Hindlimb muscle (tissue), 1 donor: Measurements from ENCODE around the gene NELFB. TPM values are rescaled to one million over a fixed set of nuclear protein-coding genes. Genes with fewer than 3 reads are reported as not detected.

ENCODE experiments used
- DNase-seq: peaks from one replicate; pipeline ENCODE4 v3.0.0-alpha.2; 2013
- polyA plus RNA-seq: library from polyadenylated mRNA; unstranded; fragments of 120-200 nt; gene quantifications from one replicate; pipeline ENCODE4 v1.2.1, GENCODE V29; 2013; ENCODE audit not compliant: insufficient read length

The NELFB gene
- polyA plus RNA-seq = 53.1 TPM

DNA sequence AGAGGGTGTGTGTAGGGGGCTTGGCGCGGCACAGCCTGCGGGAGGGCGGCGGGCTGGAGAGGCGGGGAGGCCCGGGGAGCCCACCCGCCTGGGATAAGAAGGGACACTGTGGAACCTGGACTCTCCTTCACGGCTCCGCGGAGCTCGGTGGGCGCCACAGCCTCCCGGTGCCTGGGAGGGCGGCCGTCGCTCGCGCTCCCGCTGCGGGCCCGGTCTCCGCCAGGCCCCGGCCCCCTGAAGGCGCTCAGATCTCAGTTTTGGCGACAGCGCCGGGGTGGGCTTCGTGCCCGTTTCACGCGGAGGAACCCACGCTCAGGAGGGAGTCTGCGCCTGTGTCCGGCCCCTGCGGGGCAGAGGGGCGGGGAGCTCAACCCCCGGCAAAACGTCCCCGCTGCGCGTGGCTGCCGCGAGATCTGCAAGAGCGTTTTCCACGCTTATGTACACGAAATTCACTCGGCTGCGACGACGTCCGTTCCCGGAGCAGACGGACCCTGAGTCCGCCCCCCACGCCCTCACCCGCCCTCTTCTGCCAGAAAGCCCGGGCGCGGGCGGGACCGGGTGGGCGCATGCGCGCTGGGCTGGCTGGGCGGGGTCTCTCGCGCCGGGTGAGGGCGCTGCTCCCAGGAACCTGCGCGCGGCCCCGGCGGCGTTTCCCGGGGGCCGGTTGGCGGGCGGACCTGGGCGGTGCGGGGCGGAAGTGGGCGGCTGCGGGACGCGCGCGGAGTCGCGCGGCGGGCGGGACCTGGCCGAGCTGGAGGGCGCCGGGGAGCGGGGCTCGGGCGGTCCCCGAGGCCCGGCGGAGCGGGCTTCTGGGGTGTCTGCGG is at the start of gene NELFB:
Gene NELFB (plus strand): TSS at position 704 of the 824 bp plus-strand sequence.
- peak; percentile 95 for DNase-seq

DNA sequence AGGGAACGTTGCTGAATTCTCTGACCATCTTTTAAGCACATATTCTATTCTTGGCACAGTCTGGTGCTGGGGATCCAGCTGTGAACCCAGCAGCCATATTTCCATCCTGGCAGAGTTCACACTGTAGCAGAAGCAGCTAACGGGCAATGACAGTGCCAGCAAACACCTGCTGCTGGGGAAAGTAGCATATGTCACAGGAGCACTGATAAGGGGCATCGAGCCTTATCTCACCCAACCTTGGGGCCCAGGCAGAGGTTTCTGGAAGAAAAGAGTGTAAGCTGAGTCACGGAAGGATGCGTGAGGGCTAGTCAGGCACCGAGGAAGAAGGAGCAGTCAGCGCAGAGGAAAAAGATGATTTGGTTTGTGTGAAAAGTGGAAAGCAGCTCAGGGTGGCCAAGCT is 48.5 kb upstream of the NELFB start:
- no peak for DNase-seq

DNA sequence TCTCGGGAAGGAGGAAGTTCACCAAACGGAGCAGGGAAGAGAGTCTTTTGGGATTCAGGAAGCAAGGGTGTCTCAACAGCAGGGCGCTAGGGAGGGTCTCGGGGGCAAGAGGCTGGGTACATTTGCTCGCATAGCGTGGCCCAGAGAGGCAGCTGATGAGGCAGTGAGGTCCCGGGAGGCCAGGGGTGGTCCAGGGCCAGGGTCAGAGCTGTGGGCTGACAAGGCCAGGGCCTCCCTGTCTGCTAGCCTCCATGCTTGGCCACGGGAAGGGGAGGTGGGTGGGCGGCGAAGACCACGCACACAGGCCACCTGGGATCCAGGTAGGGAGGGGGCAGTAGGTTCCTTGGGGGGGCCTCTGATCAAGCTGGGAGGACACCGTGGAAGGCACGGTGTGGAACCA is 43.6 kb upstream of the NELFB start:
- DNase-seq = no peak

DNA sequence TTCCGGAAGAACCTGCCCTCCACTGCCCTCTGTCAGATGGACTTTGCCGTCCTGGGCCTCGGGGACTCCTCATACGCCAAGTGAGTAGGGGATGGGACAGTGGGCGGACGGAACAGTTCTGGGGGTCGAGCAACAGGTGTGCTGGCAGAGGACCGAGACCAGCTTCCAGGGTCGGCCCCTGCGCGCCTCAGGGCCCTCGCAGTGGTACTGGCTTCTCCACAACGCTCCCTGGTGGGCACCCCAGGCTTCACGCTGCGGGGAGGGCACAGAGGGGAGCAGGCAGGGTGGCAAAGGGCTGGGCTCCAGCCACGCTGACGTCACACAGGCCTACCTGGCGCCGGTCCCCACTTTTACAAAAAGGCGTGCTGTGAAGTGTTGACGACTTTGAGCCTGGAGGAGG is 42.6 kb upstream of the NELFB start:
- DNase-seq = no peak

DNA sequence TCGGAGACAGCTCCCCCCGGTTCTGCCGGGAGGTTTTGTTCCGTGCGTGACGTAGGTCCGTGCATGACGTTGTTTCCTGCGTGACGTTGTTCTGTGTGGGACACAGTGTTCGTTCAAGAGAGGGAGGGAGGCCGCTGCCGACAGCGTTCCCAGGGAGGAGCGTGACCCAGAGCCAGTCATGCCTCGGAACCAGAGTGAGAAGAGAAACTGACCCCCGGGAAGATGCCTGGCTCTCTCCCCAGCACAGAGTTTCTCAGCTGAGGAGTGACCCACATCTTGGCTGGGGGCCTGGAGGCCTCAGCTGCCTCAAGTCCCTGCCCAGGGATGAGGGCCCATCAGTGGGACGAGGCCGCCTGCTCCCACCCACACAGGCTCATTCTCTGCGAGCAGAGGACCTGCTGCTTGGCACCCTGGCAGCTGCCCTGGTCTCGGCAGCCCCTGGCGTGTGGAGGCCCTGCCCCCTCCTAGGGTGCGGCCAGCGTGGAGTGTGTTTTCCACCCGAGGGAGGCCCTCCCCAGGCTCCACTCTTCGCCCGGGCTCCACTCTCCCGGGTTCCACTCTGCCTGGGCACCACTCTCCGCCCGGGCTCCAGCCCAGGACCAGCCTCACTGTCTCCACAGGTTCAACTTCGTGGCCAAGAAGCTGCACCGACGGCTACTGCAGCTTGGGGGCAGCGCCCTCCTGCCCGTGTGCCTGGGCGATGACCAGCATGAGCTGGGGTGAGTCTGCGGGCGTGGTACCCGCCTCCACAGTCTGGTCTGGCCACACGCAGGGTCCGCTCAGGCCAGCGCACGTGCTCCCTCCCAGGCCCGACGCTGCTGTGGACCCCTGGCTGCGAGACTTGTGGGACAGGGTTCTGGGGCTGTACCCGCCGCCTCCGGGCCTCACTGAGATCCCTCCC is 41.7 kb upstream of the NELFB start:
- DNase-seq = no peak

DNA sequence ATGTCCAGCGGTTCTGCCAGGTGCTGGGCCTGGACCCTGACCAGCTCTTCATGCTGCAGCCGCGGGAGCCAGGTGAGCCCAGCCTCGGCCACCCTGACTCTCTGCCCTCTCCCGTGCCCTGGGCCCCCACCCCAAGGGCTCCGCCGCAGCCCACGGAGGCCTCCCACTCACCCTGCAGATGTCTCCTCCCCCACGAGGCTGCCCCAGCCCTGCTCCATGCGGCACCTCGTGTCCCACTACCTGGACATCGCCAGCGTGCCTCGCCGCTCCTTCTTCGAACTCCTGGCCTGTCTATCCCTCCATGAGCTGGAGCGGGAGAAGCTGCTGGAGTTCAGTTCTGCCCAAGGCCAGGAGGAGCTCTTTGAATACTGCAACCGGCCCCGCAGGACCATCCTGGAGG is 40.5 kb upstream of the NELFB start:
- no peak for DNase-seq

DNA sequence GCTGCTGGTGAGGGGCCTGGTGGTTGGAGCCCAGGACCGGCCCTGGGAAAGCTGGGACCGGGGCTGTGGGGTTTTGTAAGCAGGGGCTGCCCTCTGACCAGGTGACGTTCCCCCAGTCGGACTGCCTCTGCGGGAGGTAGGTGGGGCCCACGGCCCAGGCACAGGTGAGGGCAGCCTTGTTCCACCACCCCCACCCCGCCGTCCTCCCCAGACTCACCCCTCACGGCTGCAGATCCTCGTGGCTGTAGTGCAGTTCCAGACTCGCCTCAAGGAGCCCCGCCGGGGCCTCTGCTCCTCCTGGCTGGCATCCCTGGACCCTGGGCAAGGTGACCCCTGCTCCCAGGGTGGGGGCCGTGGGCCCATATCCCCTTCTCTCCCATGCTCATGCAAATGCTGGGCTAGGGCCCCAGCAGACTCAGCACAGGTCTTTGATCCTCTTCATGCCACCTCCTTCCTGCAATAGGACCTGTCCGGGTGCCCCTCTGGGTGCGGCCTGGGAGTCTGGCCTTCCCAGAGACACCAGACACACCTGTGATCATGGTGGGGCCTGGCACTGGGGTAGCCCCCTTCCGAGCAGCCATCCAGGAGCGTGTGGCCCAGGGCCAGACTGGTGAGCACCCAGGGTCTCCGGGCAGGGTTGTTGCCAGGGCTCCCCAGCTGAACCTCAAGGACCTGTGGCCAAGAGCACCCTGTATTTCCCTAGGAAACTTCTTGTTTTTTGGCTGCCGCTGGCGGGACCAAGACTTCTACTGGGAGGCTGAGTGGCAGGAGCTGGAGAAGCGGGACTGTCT is 39.7 kb upstream of the NELFB start:
- no peak for DNase-seq

DNA sequence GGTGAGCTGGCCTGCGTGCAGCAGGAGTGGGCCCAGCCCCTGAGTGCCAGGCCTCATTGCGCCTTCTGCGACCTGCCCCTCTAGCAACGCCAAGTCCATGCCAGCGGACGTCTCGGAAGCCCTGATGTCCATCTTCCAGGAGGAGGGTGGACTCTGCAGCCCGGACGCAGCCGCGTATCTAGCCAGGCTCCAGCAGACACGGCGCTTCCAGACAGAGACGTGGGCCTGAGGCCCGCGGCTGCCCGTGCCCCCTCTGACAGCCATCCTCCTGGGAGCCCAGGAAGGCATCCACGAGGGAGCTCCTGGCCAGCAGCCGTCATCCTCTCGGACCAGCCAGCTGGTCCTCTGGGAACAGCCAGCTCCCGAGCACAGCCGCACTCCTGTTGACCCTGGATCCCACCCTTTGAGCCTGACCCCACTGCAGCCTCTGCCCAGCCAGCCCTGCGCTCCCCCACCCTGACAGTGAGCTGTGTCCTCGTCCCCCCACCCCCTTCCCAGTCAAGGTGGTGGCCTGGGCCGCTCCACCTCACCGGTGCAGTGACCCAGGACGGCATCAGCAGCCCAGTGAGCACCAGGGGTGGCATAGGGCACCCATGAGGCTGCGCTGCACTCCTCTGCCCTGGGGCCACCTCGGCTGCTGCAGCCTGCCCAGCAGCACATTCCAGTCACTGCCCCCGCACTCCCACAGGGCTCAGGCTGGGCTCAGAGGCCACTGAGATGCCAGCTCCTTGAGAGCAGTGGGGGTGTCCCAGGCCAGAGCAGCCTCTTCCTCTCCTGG is 38.8 kb upstream of the NELFB start:
- no peak for DNase-seq

DNA sequence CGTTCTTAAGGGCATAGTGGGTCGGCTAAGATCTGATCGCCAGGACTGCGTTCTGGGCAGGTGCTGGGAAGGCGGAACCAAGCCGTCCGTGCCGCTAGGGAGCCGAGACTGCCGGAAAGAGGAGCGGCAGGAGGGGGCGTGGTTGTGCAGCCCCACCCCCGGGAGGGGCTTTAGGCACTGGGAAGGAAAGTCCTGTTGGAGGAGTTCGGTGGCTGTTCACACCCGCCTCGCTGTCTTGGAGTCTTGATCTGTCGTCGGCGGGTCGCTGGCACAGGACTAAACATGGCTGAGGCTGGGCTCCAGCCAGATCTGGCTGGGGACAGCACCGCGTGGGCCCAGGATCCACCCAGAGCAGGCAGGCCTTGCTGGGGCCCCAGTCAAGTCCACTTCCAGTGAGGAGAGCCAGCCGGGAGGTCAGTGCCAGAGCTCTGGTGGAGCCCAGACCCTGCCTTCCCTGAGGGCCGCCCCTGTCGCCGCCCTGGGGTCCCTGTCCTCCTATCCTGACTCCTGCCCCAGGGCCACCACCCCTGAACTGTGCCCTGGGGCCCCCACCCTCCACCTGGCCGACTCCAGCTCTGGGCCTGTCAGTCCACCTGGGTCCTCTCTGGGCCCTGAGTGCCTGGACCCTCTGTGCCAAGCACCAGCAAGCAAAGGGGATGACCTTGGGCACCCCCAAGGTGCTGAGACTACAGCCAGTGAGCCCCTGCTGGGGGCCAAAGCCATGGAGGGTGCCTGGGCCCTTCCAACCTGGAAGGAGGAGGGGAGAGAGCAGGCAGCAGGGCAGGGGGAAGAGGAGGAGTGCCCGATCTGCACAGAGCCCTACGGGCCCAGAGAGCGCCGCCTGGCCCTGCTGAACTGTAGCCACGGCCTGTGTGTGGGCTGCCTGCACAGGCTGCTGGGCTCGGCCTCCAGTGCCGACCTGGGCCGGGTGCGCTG is 37.6 kb upstream of the NELFB start:
- DNase-seq = no peak

DNA sequence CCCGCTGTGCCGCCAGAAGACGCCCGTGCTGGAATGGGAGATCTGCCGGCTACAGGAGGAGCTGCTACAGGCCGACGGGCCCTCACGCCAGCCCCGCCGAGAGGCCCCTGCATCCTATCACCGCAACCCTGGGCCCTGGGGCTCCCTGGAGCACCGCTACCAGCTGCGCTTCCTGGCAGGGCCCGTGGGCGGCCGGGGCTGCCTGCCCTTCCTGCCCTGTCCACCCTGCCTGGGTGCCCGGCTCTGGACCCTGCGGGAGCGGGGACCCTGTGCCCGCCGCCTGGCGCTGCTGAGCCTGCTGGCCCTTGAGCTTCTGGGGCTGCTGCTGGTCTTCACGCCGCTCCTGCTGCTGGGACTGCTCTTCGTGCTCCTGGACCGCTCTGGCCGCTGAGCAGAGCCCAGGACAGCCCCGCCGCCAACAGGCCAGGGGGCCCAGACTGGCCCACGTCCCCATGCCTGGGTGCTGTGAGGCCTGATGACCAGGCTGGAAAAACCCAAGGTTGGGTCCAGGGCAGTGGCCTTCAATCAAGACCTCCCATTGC is 36.8 kb upstream of the NELFB start:
- no peak for DNase-seq

DNA sequence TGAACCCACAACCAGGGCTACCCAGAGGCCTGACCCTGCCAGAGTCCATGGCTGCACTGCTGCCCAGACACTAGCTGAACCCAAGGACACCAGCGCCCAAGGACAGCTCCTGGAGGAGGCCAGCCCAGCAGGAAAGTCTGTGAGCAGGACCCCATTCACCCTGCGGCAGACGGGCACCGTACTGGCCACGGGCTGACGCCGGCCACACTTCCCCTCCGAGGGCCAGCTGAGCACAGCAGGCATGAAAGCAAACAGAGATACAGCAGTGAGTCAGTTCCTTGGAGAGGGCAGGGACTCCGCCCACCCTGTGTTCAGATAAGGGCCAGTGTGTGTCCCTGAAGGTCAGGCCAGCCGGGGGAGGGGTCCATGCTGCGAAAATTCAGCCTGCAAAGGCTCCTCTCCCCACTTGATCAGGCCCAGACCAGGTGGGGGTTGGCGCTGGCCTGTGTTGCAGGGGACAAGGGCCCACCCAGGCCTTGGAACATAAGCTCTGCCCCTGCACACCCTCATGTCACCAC is 36.3 kb upstream of the NELFB start:
- DNase-seq = no peak

DNA sequence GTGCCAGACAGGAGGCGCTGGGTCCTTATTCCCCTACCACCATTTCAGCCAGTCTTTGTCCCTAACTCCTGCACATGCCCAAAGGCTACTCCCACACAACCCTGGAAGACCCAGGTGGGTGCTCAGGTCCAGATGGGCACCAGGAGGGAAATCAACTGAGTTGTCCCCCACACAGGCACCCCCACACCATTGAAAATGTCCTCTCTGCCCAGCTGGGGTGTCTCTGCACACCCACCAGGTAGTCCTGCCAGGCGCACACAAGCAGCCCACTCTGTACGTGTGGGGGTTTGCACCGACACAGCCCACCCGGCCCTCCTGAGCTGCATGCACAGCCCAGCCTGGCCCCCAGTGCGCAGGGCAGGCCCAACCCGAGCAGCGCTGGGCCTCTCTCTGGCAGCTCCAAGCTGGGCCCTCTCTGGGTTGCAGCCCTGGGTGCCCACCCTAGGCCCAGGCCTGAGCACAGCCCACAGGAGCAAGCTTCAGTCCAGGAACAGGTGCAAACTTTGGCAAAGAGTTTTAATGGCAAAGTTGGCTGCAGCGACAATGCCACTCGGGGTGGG is 35.3 kb upstream of the NELFB start:
- DNase-seq = no peak

DNA sequence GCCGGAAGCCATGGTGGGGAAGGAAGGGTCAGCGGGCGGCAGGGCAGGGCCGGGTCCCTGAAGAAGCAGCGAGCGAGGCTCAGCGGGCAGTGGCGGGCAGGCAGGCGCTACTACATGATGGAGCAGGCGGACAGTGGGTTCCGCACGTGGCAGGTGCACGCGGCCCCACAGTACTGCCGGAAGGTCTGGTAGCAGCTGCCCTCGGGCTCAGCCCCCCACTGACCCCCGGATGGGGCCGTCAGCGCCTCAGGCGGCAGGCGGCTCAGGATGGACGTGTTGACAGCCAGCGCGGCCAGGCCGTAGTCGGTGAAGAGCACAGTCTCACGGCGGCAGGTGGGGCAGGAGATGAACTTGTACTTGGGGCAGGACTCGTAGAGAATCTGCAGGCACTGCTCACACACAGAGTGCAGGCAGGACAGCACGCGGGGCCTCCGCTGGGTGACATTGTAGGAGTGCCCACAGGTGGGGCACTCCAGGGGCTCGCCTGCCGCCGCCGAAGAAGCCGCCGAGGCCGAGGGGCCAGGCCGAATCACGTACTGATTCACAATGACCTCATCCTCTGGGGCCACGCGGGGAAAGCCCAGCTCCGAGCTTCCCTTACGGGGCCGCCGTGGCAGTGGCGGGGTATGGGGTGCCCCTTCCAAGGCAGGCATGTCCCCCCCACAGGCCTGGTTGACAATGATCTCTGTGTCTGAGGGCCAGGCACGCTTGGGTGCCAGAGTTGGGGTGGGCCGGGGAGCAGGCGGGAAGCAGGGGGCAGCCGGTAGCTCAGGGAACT is 34.6 kb upstream of the NELFB start:
- DNase-seq = no peak

DNA sequence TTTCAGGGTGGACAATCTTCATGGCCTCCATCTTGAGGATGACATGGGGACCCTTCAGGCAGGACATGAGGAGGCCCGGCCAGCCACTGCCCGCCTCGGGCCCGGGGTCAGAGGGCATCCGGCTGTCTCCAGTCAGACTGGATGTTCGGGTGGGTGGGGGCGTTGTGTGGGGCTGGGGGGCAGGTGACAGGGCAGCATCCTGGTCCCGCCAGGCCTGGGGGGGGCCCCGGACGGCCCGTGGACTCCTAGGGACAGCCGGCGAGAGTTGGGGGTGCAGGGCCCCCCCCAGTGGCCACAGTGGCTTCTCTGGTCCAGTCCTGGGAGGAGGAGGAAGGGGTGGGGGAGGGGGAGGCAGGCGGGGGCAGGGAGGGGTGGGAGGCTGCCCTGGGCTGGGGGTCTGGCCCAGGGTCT is 34.0 kb upstream of the NELFB start:
- no peak for DNase-seq

DNA sequence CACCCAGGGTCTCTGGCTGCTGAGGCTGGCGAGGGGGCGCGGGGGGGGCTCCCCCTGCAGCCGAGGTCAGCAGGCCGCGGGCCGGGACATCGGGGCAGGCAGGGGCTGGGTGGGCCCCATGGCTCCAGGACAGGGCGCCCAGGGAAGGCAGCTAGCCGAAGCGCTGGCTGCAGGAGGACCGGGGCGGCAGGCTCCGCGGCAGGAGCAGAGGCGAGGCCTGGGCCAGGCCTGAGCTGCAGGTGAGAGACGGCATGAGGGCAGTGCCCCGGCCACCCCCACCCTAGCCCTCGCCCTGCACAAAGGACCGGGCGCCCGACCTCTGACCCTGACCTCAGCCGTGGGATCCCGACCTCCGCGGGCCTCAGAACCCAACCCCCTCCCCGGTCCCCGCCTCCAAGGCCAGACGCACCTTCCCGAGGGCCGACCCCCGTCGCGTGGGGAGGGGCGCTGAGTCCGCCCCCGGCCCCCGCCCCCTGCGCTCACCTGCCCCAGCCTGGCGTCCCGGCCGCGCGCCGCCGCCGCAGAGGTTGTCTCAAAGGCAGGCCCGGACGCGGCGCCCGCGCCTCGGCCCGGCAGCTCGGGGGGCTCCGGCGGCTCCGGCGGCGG is 33.5 kb upstream of the NELFB start:
- DNase-seq = no peak

DNA sequence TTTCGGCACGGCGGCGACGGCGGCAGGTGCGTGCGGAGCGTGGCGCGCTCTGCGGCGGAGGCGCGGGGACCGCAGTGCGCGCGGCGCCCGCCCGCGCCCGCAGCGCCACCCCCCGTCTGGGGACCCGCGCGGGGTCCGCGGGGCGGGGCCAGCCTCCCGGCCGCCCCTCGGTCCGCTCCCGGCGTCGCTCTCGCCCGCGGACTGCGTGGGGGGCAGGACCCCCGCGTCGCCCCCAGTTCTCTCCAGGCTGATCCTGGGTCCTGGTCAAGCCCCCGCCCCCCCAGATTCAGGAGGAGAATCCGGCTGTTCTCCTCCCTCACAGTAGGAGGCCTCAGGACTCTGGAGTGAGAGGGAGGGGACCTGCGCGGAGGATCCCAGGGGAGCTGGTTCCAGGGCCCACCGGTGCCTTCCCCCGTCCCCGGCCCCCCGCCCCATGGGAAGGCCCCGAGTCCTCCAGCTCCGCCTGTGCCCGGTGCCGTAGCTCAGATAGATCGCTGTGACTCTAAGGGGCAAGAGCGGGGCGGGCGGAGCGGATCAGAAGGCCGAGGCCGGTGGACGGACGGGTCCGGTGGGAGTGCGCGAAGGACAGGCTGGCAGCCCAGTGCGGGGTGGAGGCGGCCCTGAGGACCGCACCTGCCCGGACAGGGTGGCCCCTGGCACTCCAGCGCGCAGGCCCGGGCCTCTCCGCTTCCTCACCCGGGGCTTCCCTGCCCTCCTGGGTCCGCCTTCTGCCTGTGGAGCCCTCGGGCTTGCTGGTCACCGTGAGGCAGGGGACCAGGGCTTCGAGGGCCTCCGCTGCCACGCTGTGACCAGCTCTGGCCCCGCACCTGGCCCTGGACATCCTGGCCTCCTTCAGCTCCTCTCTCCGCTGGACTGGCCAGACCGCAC is 32.7 kb upstream of the NELFB start, which contains the start of gene RNF208:
Gene RNF208 (minus strand): TSS at position 51 of the 888 bp plus-strand sequence. CDS start 1,028 bp downstream, outside the sequence.
- DNase-seq = no peak
